Trophoblast cell (in vitro differentiated cells and primary cell): ENCODE data around the gene TENT5C.

Experiments used
- DNase-seq, 2 donors: peaks; one replicate each; pipeline ENCODE4 v3.0.0-alpha.2; 2016
- H2AFZ ChIP-seq: 2 replicates; pipeline ENCODE4 v1.6.1; 2013; ENCODE audit warnings: low read length, moderate library complexity, mild to moderate bottlenecking; ENCODE audit not compliant: insufficient read depth, poor library complexity
- H2AK5ac ChIP-seq: 2 replicates; pipeline ENCODE4 v1.6.1; 2013; ENCODE audit warnings: mild to moderate bottlenecking, low read length
- H2BK120ac ChIP-seq: 2 replicates; pipeline ENCODE4 v1.6.1; 2013; ENCODE audit warnings: low read length, mild to moderate bottlenecking, moderate library complexity; ENCODE audit not compliant: insufficient read depth, poor library complexity
- H2BK12ac ChIP-seq: 2 replicates; pipeline ENCODE4 v1.6.1; 2013; ENCODE audit warnings: mild to moderate bottlenecking, low read length, moderate library complexity
- H2BK5ac ChIP-seq: 2 replicates; pipeline ENCODE4 v1.6.1; 2013; ENCODE audit warnings: low read length, low read depth, moderate library complexity, mild to moderate bottlenecking; ENCODE audit not compliant: poor library complexity
- H3K14ac ChIP-seq: 2 replicates; pipeline ENCODE4 v1.6.1; 2013; ENCODE audit warnings: mild to moderate bottlenecking, low read length
- H3K18ac ChIP-seq: 2 replicates; pipeline ENCODE4 v1.6.1; 2013; ENCODE audit warnings: mild to moderate bottlenecking, low read length
- H3K23ac ChIP-seq: 2 replicates; pipeline ENCODE4 v1.6.1; 2013; ENCODE audit warnings: low read length
- H3K27ac ChIP-seq: 2 replicates; pipeline ENCODE4 v1.5.1; 2013; ENCODE audit warnings: low read depth, mild to moderate bottlenecking, inconsistent platforms, low read length, moderate library complexity
- H3K27me3 ChIP-seq: 2 replicates; pipeline ENCODE4 v1.6.1; 2013; ENCODE audit warnings: inconsistent platforms, mild to moderate bottlenecking, low read length, moderate library complexity; ENCODE audit not compliant: insufficient read depth
- H3K36me3 ChIP-seq, 2 experiments: 1 replicate in 1 of 2; 2 replicates in 1 of 2; pipeline ENCODE4 v1.6.1; 2013; ENCODE audit warnings: low read length in 2 of 2, mild to moderate bottlenecking in 2 of 2, moderate library complexity in 1 of 2; ENCODE audit not compliant: insufficient read depth in 2 of 2, control insufficient read depth in 1 of 2
- H3K4ac ChIP-seq: 2 replicates; pipeline ENCODE4 v1.6.1; 2013; ENCODE audit warnings: low read depth, mild to moderate bottlenecking, low read length, moderate library complexity
- H3K4me1 ChIP-seq, 2 experiments: 1 replicate in 1 of 2; 2 replicates in 1 of 2; pipeline ENCODE4 v1.6.1; 2013; ENCODE audit warnings: low read length in 2 of 2, mild to moderate bottlenecking in 2 of 2, moderate library complexity in 1 of 2; ENCODE audit not compliant: insufficient read depth in 2 of 2, control insufficient read depth in 1 of 2
- H3K4me2 ChIP-seq: 2 replicates; pipeline ENCODE4 v1.6.1; 2013; ENCODE audit warnings: inconsistent platforms, mild to moderate bottlenecking, low read length, moderate library complexity
- H3K4me3 ChIP-seq: 2 replicates; pipeline ENCODE4 v1.5.1; 2013; ENCODE audit warnings: mild to moderate bottlenecking, low read depth, low read length, inconsistent platforms
- H3K79me1 ChIP-seq: one replicate; pipeline ENCODE4 v1.6.1; 2013; ENCODE audit warnings: low read length
- H3K79me2 ChIP-seq: 2 replicates; pipeline ENCODE4 v1.6.1; 2013; ENCODE audit warnings: low read length, mild to moderate bottlenecking; ENCODE audit not compliant: control insufficient read depth, insufficient read depth, poor library complexity
- H3K9ac ChIP-seq: 2 replicates; pipeline ENCODE4 v1.6.1; 2013; ENCODE audit warnings: mild to moderate bottlenecking, low read length
- H3K9me3 ChIP-seq: 2 replicates; pipeline ENCODE4 v1.6.1; 2013; ENCODE audit warnings: low read depth, mild to moderate bottlenecking, control low read depth, inconsistent platforms, low read length; ENCODE audit not compliant: insufficient read depth
- H4K12ac ChIP-seq: 2 replicates; pipeline ENCODE4 v1.6.1; 2013; ENCODE audit warnings: low read depth, mild to moderate bottlenecking, low read length, moderate library complexity
- H4K8ac ChIP-seq: 2 replicates; pipeline ENCODE4 v1.6.1; 2013; ENCODE audit warnings: low read depth, mild to moderate bottlenecking, low read length, moderate library complexity
- H4K91ac ChIP-seq: one replicate; pipeline ENCODE4 v1.6.1; 2013; ENCODE audit warnings: low read depth, mild to moderate bottlenecking, low read length, moderate library complexity
- WGBS: extraction: QIAGEN DNeasy Blood & Tissue Kit; methylation state at CpG from one replicate; pipeline ENCODE4 v1.1.7; 2013; ENCODE audit warnings: missing lambda C conversion rate; ENCODE audit not compliant: insufficient read length, insufficient coverage; ENCODE audit errors: extremely low coverage; 5-methylcytosine and 5-hydroxymethylcytosine counted together

TENT5C gene

GRCh38 chr1:117618450-117619122 lies 12.7 kb downstream of the TENT5C start:
- no peaks in the 10 kb centered on the region for H3K79me1 ChIP-seq
- no peak overlapping the region for H3K9ac ChIP-seq
- H3K4me1 ChIP-seq: peaks cover 6 to 7% of the 10 kb centered on the region in 2 experiments
- no peak overlapping the region for H3K4me3 ChIP-seq
- H3K18ac ChIP-seq: no peak overlapping the region
- H2AFZ ChIP-seq: no peak overlapping the region
- no peaks in the 10 kb centered on the region for H3K79me2 ChIP-seq
- no peaks in the 10 kb centered on the region for H3K9me3 ChIP-seq
- WGBS: no CpG with 5 or more reads among the region's 2 CpGs
- no peak overlapping the region for H3K4ac ChIP-seq
- no peak overlapping the region for H3K4me2 ChIP-seq
- H3K23ac ChIP-seq: no peak overlapping the region
- H3K36me3 ChIP-seq: peaks cover 0 to 2% of the 10 kb centered on the region in 2 experiments
- no peaks in the 10 kb centered on the region for H3K27me3 ChIP-seq
- no peak for DNase-seq
- H4K8ac ChIP-seq: no peak overlapping the region
- no peak overlapping the region for H4K12ac ChIP-seq
- H4K91ac ChIP-seq: no peak overlapping the region
- H3K27ac ChIP-seq: no peak overlapping the region
- no peak overlapping the region for H2BK5ac ChIP-seq
- no peak overlapping the region for H3K14ac ChIP-seq
- no peak overlapping the region for H2AK5ac ChIP-seq
- H2BK12ac ChIP-seq: no peak overlapping the region
- H2BK120ac ChIP-seq: no peak overlapping the region

GRCh38 chr1:117620440-117620839 lies 14.6 kb downstream of the TENT5C start:
- Histone ChIP-seq H4K91ac (no peak overlapping the region), H2BK120ac (no peak overlapping the region), H3K9ac (no peak overlapping the region), H4K8ac (no peak overlapping the region), H2BK12ac (no peak overlapping the region), H3K4me3 (no peak overlapping the region), H3K36me3 (peaks cover 0 to 2% of the 10 kb centered on the region in 2 experiments), H3K27me3 (no peaks in the 10 kb centered on the region), H2AK5ac (no peak overlapping the region), H4K12ac (no peak overlapping the region), H3K9me3 (no peaks in the 10 kb centered on the region), H3K4ac (no peak overlapping the region), H3K4me1 (no peaks in the 10 kb centered on the region), H3K4me2 (no peak overlapping the region), H3K79me2 (no peaks in the 10 kb centered on the region), H3K18ac (no peak overlapping the region), H3K14ac (no peak overlapping the region), H2AFZ (no peak overlapping the region), H3K23ac (no peak overlapping the region), H2BK5ac (no peak overlapping the region), H3K79me1 (no peaks in the 10 kb centered on the region), H3K27ac (no peak overlapping the region)
- DNase-seq: no peak
- no CpG with 5 or more reads among the region's 6 CpGs for WGBS

- H3K27ac ChIP-seq: no peak overlapping the region
- no peaks in the 10 kb centered on the region for H3K4me1 ChIP-seq
- no peak overlapping the region for H2BK5ac ChIP-seq
- H3K27me3 ChIP-seq: no peaks in the 10 kb centered on the region
- no peak overlapping the region for H3K9ac ChIP-seq
- H3K36me3 ChIP-seq: peaks cover 0 to 2% of the 10 kb centered on the region in 2 experiments
- no peak overlapping the region for H3K4me3 ChIP-seq
- H3K14ac ChIP-seq: no peak overlapping the region
- H3K79me2 ChIP-seq: no peaks in the 10 kb centered on the region
- no peak overlapping the region for H3K4me2 ChIP-seq
- no peak overlapping the region for H4K91ac ChIP-seq
- no peak overlapping the region for H2AFZ ChIP-seq
- H3K18ac ChIP-seq: no peak overlapping the region
- H2BK120ac ChIP-seq: no peak overlapping the region
- H4K12ac ChIP-seq: no peak overlapping the region
- H2BK12ac ChIP-seq: no peak overlapping the region
- H3K79me1 ChIP-seq: no peaks in the 10 kb centered on the region
- H4K8ac ChIP-seq: no peak overlapping the region
- WGBS: no CpG with 5 or more reads among the region's 4 CpGs
- no peaks in the 10 kb centered on the region for H3K9me3 ChIP-seq
- no peak overlapping the region for H2AK5ac ChIP-seq
- no peak overlapping the region for H3K4ac ChIP-seq
- no peak overlapping the region for H3K23ac ChIP-seq
- DNase-seq: no peak
Observed at GRCh38 chr1:117621316-117621715, 15.5 kb downstream of the TENT5C start.

GRCh38 chr1:117622726-117623125 lies 16.9 kb downstream of the TENT5C start:
- H2BK120ac ChIP-seq: no peak overlapping the region
- no peak overlapping the region for H3K9ac ChIP-seq
- peaks cover 0 to 2% of the 10 kb centered on the region in 2 experiments for H3K36me3 ChIP-seq
- no peak overlapping the region for H3K18ac ChIP-seq
- no peak overlapping the region for H3K4ac ChIP-seq
- H2BK12ac ChIP-seq: no peak overlapping the region
- no peaks in the 10 kb centered on the region for H3K9me3 ChIP-seq
- no peak overlapping the region for H3K23ac ChIP-seq
- H4K12ac ChIP-seq: no peak overlapping the region
- H3K79me2 ChIP-seq: no peaks in the 10 kb centered on the region
- no peak for DNase-seq
- no peak overlapping the region for H3K4me2 ChIP-seq
- no peak overlapping the region for H2BK5ac ChIP-seq
- no peak overlapping the region for H3K14ac ChIP-seq
- H2AK5ac ChIP-seq: no peak overlapping the region
- H3K4me3 ChIP-seq: no peak overlapping the region
- no peak overlapping the region for H4K91ac ChIP-seq
- no peak overlapping the region for H3K27ac ChIP-seq
- H3K4me1 ChIP-seq: no peaks in the 10 kb centered on the region
- no peak overlapping the region for H2AFZ ChIP-seq
- no peak overlapping the region for H4K8ac ChIP-seq
- H3K27me3 ChIP-seq: no peaks in the 10 kb centered on the region
- WGBS: no CpG with 5 or more reads among the region's 14 CpGs
- H3K79me1 ChIP-seq: no peaks in the 10 kb centered on the region
